HepG2 (cell line): ENCODE measurements around the gene TBL3. TPM values are rescaled to one million over a fixed set of nuclear protein-coding genes. Genes with fewer than 3 reads are reported as not detected.

Experiments
- CBX1 ChIP-seq: IDR thresholded peaks from one replicate; pipeline ENCODE4 v1.6.1; 2016; ENCODE audit warnings: antibody characterized with exemption, low read depth
- ETV6 ChIP-seq: sonication (generic); formaldehyde crosslinking; conservative IDR thresholded peaks from 2 replicates; pipeline ENCODE4 v1.4.0; 2020; ENCODE audit warnings: missing genetic modification reagents
- FOXK2 ChIP-seq: fragments of 450-650 bp; IDR thresholded peaks from 2 replicates; pipeline ENCODE4 v1.6.1; 2016
- MATR3 ChIP-seq: sonication (generic); formaldehyde crosslinking; IDR thresholded peaks from 2 replicates; pipeline ENCODE4 v1.4.0; 2020; ENCODE audit warnings: missing genetic modification reagents
- RFXAP ChIP-seq: sonication (generic); formaldehyde crosslinking; IDR thresholded peaks from 2 replicates; pipeline ENCODE4 v1.4.0; 2020; ENCODE audit warnings: missing genetic modification reagents, borderline replicate concordance
- SIN3A ChIP-seq: IDR thresholded peaks from 2 replicates; pipeline ENCODE4 v1.6.1; 2011; ENCODE audit warnings: low read depth, mild to moderate bottlenecking, control low read depth, low read length, borderline replicate concordance
- SMAD9 ChIP-seq: sonication (generic); formaldehyde crosslinking; IDR thresholded peaks from 2 replicates; pipeline ENCODE4 v1.5.1; 2020; ENCODE audit warnings: mild to moderate bottlenecking, missing genetic modification reagents
- SOX6 ChIP-seq, 2 experiments: fragments of 450-650 bp in 1 of 2; sonication (generic) in 1 of 2; formaldehyde crosslinking in 1 of 2; IDR thresholded peaks; 2 replicates each; pipeline versions ENCODE4 v1.4.0 to v1.6.1; 2017 to 2020; ENCODE audit warnings: antibody characterized with exemption in 1 of 2, mild to moderate bottlenecking in 1 of 2, missing genetic modification reagents in 1 of 2
- TMF1 ChIP-seq: sonication (generic); formaldehyde crosslinking; IDR thresholded peaks from 2 replicates; pipeline ENCODE4 v1.8.1; 2022; ENCODE audit warnings: low read depth, missing genetic modification reagents
- ZNF333 ChIP-seq: sonication (generic); formaldehyde crosslinking; IDR thresholded peaks from 2 replicates; pipeline ENCODE4 v1.4.0; 2020; ENCODE audit warnings: mild to moderate bottlenecking, missing genetic modification reagents, borderline replicate concordance
- ZNF619 ChIP-seq: sonication (generic); formaldehyde crosslinking; IDR thresholded peaks from 2 replicates; pipeline ENCODE4 v1.4.0; 2020; ENCODE audit warnings: mild to moderate bottlenecking, missing genetic modification reagents
- ZNF660 ChIP-seq: sonication (generic); formaldehyde crosslinking; IDR thresholded peaks from 2 replicates; pipeline ENCODE4 v1.5.1; 2020; ENCODE audit warnings: mild to moderate bottlenecking, low read depth, missing genetic modification reagents, borderline replicate concordance
- polyA plus RNA-seq, 8 experiments: library from polyadenylated mRNA; depleted of rRNA in 3 of 8; stranded (reverse) in 7 of 8; unstranded in 1 of 8; fragments of >200 nt; fragmentation: Illumina TruSeq in 4 of 8; extraction: Trizol in 4 of 8; gene quantifications; 2 replicates each; pipeline versions ENCODE4 v1.2.1 to v1.2.3, GENCODE V29; 2011 to 2016; ENCODE audit warnings: low read depth in 4 of 8, missing spikeins in 1 of 8, mixed read lengths in 1 of 8; ENCODE audit not compliant: insufficient read depth in 1 of 8
- total RNA-seq, 5 experiments: library from RNA; depleted of rRNA; stranded (reverse); fragments of >200 nt; fragmentation: Illumina TruSeq; extraction: Trizol; gene quantifications; 2 replicates each; pipeline ENCODE4 v1.2.3, GENCODE V29; 2016; ENCODE audit warnings: low read depth in 1 of 5
- TF ChIP-seq, protein P1 (sequence below): sonication (generic); formaldehyde crosslinking; IDR thresholded peaks from 2 replicates; pipeline ENCODE4 v1.5.1; 2020; ENCODE audit warnings: missing genetic modification reagents, mild to moderate bottlenecking, borderline replicate concordance
- TF ChIP-seq, protein P2 (sequence below): sonication (generic); formaldehyde crosslinking; IDR thresholded peaks from 2 replicates; pipeline ENCODE4 v1.5.0; 2020; ENCODE audit warnings: missing genetic modification reagents, mild to moderate bottlenecking, borderline replicate concordance
- TF ChIP-seq, protein P3 (sequence below), 2 experiments: fragments of 450-650 bp in 1 of 2; sonication (generic) in 1 of 2; formaldehyde crosslinking in 1 of 2; IDR thresholded peaks; 2 replicates each; pipeline versions ENCODE4 v1.6.1 to v1.8.0; 2016 to 2022; ENCODE audit warnings: antibody characterized with exemption in 1 of 2, mild to moderate bottlenecking in 1 of 2, missing genetic modification reagents in 1 of 2

Gene TBL3
- total and polyA plus RNA-seq, 2 of the 13 experiments (the other 11 are each of a cell fraction or from before 2014, with no cell fraction given) = 16.8 to 38.0 TPM

DNA sequence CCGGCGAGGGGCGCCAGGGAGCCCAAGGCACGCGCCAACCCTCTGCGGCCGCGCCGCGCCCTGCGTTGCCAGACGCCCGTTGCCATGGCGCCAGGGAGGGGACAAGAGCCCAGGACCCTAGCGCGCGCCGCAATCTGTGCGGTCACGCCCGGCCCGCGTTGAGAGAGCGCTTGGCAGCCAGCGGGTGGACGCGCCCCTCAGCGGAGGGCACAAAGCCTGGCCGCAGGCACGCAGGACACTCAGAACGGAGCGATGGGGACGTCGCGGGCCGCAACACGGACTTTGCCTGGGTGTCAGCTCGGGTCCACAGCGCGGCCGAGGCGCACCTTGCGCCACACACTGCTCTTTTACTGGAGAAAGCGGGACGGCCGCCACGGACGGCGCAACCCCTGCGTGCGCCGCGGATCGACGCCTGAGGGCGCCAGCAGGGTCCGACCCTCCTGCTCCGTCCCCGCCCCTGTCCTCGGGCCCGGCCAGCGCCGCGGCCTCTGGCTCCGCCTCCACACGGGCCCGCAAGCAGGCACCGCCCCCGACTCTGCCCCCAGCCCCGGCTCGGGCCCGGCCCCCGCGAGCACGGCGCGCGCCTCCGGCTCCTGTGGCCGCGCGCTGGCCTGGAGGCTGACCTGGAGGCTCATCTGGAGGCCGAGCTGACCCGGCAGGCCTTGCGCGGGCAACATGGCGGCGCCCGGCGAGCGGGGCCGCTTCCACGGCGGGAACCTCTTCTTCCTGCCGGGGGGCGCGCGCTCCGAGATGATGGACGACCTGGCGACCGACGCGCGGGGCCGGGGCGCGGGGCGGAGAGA is 11.9 kb downstream of the TBL3 start, which contains the start of gene GFER (continued):
- TF ChIP-seq SOX6 (IDR thresholded peaks at IDR 0.05) (no peak), SOX6 (CRISPR knock-in tag; IDR thresholded peaks at IDR 0.05) (peak; percentile 59; the same call in 1 of the 2 replicates), RFXAP (CRISPR knock-in tag) (peak; percentile 48; the same call in 1 of the 2 replicates), ZNF333 (CRISPR knock-in tag) (0 out of 2 replicates have a peak, but pooled peaks have one; percentile 48), FOXK2 (no peak), CBX1 (no peak), SMAD9 (no peak), SIN3A (peak; percentile 63; the same call in 1 of the 2 replicates), ZNF619 (CRISPR knock-in tag) (0 out of 2 replicates have a peak, but pooled peaks have one; percentile 12), ZNF660 (CRISPR knock-in tag) (no peak), TMF1 (CRISPR knock-in tag) (peak; percentile 23), ETV6 (CRISPR knock-in tag) (no peak; the same call in 1 of the 2 replicates), MATR3 (CRISPR knock-in tag) (0 out of 2 replicates have a peak, but pooled peaks have one; percentile 43)
- TF ChIP-seq, protein P1, sequence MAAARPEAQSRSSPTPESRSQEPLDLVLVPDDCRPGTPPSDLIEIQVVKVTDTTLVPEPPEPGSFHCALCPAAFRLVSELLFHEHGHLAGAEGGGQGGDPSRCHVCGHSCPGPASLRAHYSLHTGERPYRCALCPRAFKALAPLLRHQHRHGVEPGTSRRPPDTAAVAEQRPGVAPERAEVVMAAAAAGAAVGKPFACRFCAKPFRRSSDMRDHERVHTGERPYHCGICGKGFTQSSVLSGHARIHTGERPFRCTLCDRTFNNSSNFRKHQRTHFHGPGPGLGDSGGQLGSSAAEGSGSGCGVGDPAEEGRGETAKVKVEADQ = peak; percentile 73; the same call in 1 of the 2 replicates
- TF ChIP-seq, protein P2, sequence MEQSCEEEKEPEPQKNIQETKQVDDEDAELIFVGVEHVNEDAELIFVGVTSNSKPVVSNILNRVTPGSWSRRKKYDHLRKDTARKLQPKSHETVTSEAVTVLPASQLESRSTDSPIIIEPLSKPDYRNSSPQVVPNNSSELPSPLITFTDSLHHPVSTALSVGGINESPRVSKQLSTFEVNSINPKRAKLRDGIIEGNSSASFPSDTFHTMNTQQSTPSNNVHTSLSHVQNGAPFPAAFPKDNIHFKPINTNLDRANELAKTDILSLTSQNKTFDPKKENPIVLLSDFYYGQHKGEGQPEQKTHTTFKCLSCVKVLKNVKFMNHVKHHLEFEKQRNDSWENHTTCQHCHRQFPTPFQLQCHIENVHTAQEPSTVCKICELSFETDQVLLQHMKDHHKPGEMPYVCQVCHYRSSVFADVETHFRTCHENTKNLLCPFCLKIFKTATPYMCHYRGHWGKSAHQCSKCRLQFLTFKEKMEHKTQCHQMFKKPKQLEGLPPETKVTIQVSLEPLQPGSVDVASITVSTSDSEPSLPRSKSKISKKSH (CRISPR knock-in tag) = peak; percentile 81
- TF ChIP-seq, protein P3, sequence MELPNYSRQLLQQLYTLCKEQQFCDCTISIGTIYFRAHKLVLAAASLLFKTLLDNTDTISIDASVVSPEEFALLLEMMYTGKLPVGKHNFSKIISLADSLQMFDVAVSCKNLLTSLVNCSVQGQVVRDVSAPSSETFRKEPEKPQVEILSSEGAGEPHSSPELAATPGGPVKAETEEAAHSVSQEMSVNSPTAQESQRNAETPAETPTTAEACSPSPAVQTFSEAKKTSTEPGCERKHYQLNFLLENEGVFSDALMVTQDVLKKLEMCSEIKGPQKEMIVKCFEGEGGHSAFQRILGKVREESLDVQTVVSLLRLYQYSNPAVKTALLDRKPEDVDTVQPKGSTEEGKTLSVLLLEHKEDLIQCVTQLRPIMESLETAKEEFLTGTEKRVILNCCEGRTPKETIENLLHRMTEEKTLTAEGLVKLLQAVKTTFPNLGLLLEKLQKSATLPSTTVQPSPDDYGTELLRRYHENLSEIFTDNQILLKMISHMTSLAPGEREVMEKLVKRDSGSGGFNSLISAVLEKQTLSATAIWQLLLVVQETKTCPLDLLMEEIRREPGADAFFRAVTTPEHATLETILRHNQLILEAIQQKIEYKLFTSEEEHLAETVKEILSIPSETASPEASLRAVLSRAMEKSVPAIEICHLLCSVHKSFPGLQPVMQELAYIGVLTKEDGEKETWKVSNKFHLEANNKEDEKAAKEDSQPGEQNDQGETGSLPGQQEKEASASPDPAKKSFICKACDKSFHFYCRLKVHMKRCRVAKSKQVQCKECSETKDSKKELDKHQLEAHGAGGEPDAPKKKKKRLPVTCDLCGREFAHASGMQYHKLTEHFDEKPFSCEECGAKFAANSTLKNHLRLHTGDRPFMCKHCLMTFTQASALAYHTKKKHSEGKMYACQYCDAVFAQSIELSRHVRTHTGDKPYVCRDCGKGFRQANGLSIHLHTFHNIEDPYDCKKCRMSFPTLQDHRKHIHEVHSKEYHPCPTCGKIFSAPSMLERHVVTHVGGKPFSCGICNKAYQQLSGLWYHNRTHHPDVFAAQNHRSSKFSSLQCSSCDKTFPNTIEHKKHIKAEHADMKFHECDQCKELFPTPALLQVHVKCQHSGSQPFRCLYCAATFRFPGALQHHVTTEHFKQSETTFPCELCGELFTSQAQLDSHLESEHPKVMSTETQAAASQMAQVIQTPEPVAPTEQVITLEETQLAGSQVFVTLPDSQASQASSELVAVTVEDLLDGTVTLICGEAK (IDR thresholded peaks at IDR 0.05) = no peak
- TF ChIP-seq, protein P3 (CRISPR knock-in tag; IDR thresholded peaks at IDR 0.05) = no peak; the same call in 1 of the 2 replicates
